B cell (primary cell): ENCODE measurements around the gene PRLHR. TPM values are rescaled to one million over a fixed set of nuclear protein-coding genes. Genes with fewer than 3 reads are reported as not detected.

ENCODE experiments used
- ATAC-seq: fragments of 200-7000 bp; cut with Tn5 transposase; one replicate; pipeline ENCODE4 v1.10.0; 2021; ENCODE audit warnings: low read depth, mild to moderate bottlenecking, moderate number of reproducible peaks, moderate library complexity
- CTCF ChIA-PET: fragments of 350-600 bp; sonication (Branson Sonifier 250); formaldehyde crosslinking; loops from one replicate; lab custom pipeline; 2021; ENCODE audit warnings: antibody characterized with exemption, inconsistent platforms; lab: Charles Lee
- POLR2A ChIA-PET: fragments of 350-600 bp; sonication (Branson Sonifier 250); formaldehyde crosslinking; loops from one replicate; lab custom pipeline; 2021; ENCODE audit warnings: antibody characterized with exemption; lab: Charles Lee
- DNase-seq: peaks from one replicate; pipeline ENCODE4 v3.0.0; 2013
- H2AFZ ChIP-seq: 2 replicates; pipeline ENCODE4 v1.6.1; 2012; ENCODE audit warnings: mild to moderate bottlenecking, low read depth, low read length; ENCODE audit not compliant: insufficient read depth, poor library complexity, severe bottlenecking
- H3K27ac ChIP-seq, 2 donors: 1 replicate in 1 of 2; 2 replicates in 1 of 2; pipeline ENCODE4 v1.5.1; 2012 to 2013; ENCODE audit warnings: low read length in 2 of 2, mild to moderate bottlenecking in 2 of 2, moderate library complexity in 1 of 2
- H3K27me3 ChIP-seq, 4 experiments: fragments of 200-600 bp in 1 of 4; sonication (generic) in 1 of 4; replicated peaks in 1 of 4; 1 replicate in 2 of 4; 2 replicates in 2 of 4; pipeline versions ENCODE4 v1.6.1 to v1.7.0; 2013 to 2016; ENCODE audit warnings: low read length in 3 of 4, mild to moderate bottlenecking in 2 of 4, mixed read lengths in 1 of 4, moderate library complexity in 1 of 4; ENCODE audit not compliant: insufficient read depth in 4 of 4, control insufficient read depth in 3 of 4; ENCODE audit errors: control extremely low read depth in 1 of 4
- H3K36me3 ChIP-seq, 2 experiments: replicated peaks in 1 of 2; 1 replicate in 1 of 2; 2 replicates in 1 of 2; pipeline versions ENCODE4 v1.6.1 to v1.7.1; 2013; ENCODE audit warnings: low read length in 1 of 2; ENCODE audit not compliant: insufficient read depth in 2 of 2, control insufficient read depth in 1 of 2; ENCODE audit errors: control extremely low read depth in 1 of 2, extremely low read depth in 1 of 2
- H3K4me1 ChIP-seq, 2 donors: fragments of 200-600 bp in 1 of 2; sonication (generic) in 1 of 2; 1 replicate in 1 of 2; 2 replicates in 1 of 2; pipeline versions ENCODE4 v1.5.1 to v1.6.1; 2013 to 2017; ENCODE audit warnings: low read length in 2 of 2; ENCODE audit not compliant: control insufficient read depth in 2 of 2, insufficient read depth in 2 of 2
- H3K4me2 ChIP-seq: replicated peaks from 2 replicates; pipeline ENCODE3; 2012; ENCODE audit warnings: mild to moderate bottlenecking, low read depth, low read length; ENCODE audit not compliant: poor library complexity, severe bottlenecking
- H3K4me3 ChIP-seq, 5 experiments: fragments of 200-600 bp in 1 of 5; sonication (generic) in 1 of 5; 1 replicate in 3 of 5; 2 replicates in 2 of 5; pipeline versions ENCODE4 v1.5.1 to v1.7.0; 2011 to 2016; ENCODE audit warnings: low read length in 4 of 5, mild to moderate bottlenecking in 4 of 5, low read depth in 2 of 5, control low read depth in 1 of 5, moderate library complexity in 1 of 5; ENCODE audit not compliant: insufficient read depth in 1 of 5; ENCODE audit errors: control extremely low read depth in 1 of 5, extremely low read depth in 1 of 5
- H3K79me2 ChIP-seq: fragments of 200-600 bp; sonication (generic); one replicate; pipeline ENCODE4 v1.6.0; 2016; ENCODE audit warnings: low read length; ENCODE audit not compliant: control insufficient read depth, insufficient read depth
- H3K9ac ChIP-seq: fragments of 200-600 bp; sonication (generic); 2 replicates; pipeline ENCODE4 v1.6.1; 2017; ENCODE audit warnings: mild to moderate bottlenecking, low read length, moderate library complexity
- H3K9me3 ChIP-seq, 3 donors: one replicate each; pipeline versions ENCODE4 v1.6.1 to v1.7.1; 2013; ENCODE audit warnings: low read length in 2 of 3; ENCODE audit not compliant: control insufficient read depth in 2 of 3, insufficient read depth in 1 of 3; ENCODE audit errors: control extremely low read depth in 1 of 3
- H4K20me1 ChIP-seq: 2 replicates; pipeline ENCODE4 v1.6.0; 2012; ENCODE audit warnings: mild to moderate bottlenecking, low read length; ENCODE audit not compliant: insufficient read depth, control insufficient read depth, poor library complexity, severe bottlenecking
- H3K27ac Mint-ChIP-seq: one replicate; pipeline ENCODE4 v1.8.0; 2021; ENCODE audit warnings: mixed read lengths
- H3K27me3 Mint-ChIP-seq: one replicate; pipeline ENCODE4 v1.8.0; 2021; ENCODE audit warnings: mixed read lengths
- H3K4me1 Mint-ChIP-seq: one replicate; pipeline ENCODE4 v1.8.0; 2021; ENCODE audit warnings: mixed read lengths
- H3K4me3 Mint-ChIP-seq: one replicate; pipeline ENCODE4 v1.8.0; 2021; ENCODE audit warnings: mixed read lengths
- H3K9me3 Mint-ChIP-seq: one replicate; pipeline ENCODE4 v1.8.0; 2022; ENCODE audit warnings: mixed read lengths; ENCODE audit not compliant: insufficient read depth
- CTCF ChIP-seq: fragments of 200-600 bp; IDR thresholded peaks from one replicate; pipeline ENCODE4 v1.8.0; 2022; ENCODE audit warnings: antibody characterized with exemption, mild to moderate bottlenecking
- EZH2 ChIP-seq: IDR thresholded peaks from 2 replicates; pipeline ENCODE4 v1.6.1; 2012; ENCODE audit warnings: borderline replicate concordance, low read depth, mild to moderate bottlenecking, moderate library complexity, low read length; ENCODE audit not compliant: insufficient read depth, poor library complexity, severe bottlenecking
- WGBS: methylation state at CpG from one replicate; pipeline ENCODE4 v1.1.5; 2013; ENCODE audit warnings: missing lambda C conversion rate; ENCODE audit not compliant: insufficient coverage; 5-methylcytosine and 5-hydroxymethylcytosine counted together
- intact Hi-C: fragments of 100-400 bp; cut with micrococcal nuclease; formaldehyde crosslinking; loops from one replicate; pipeline ENCODE4 v1.10.0; 2022
- polyA plus RNA-seq: library from polyadenylated mRNA; depleted of rRNA; stranded (reverse); fragments of >200 nt; gene quantifications from 2 replicates; pipeline ENCODE4 v1.2.3, GENCODE V29; 2012
- total RNA-seq, 2 donors: library from RNA; stranded (reverse); fragments of 120-200 nt in 1 of 2; gene quantifications; 1 replicate in 1 of 2; 2 replicates in 1 of 2; pipeline versions ENCODE4 v1.2.3 to v1.2.4, GENCODE V29; 2013 to 2022

PRLHR gene
- total and polyA plus RNA-seq, 2 donors (not counting 1 experiment from before 2014, with no cell fraction given), result not detected

GRCh38 chr10:118638680-118639079 is 43.2 kb upstream of the PRLHR start:
- H3K27me3 Mint-ChIP-seq, result peaks cover 32% of the 10 kb centered on the region
- H3K27ac ChIP-seq, result no peak overlapping the region
- H3K4me3 ChIP-seq, result no peak overlapping the region
- H4K20me1 ChIP-seq, result no peaks in the 10 kb centered on the region
- no peak overlapping the region for H3K4me2 ChIP-seq
- no peaks in the 10 kb centered on the region for H3K36me3 ChIP-seq
- no peaks in the 10 kb centered on the region for H3K27me3 ChIP-seq
- ChIA-PET CTCF (no interaction called here), POLR2A (no interaction called here)
- intact Hi-C loops, result no loop called here
- TF ChIP-seq CTCF, result no peak
- TF ChIP-seq EZH2, result no peak
- H3K9me3 Mint-ChIP-seq, result peaks cover 7% of the 10 kb centered on the region
- H3K27ac Mint-ChIP-seq, result no peak overlapping the region
- H3K4me1 Mint-ChIP-seq, result no peaks in the 10 kb centered on the region
- H3K79me2 ChIP-seq, result no peaks in the 10 kb centered on the region
- no peak overlapping the region for H2AFZ ChIP-seq
- WGBS, result 78% methylated on average over 5 of the region's 9 CpGs
- ATAC-seq (no peak), DNase-seq (no peak)
- H3K4me3 Mint-ChIP-seq, result no peak overlapping the region
- no peaks in the 10 kb centered on the region for H3K4me1 ChIP-seq
- no peak overlapping the region for H3K9ac ChIP-seq
- H3K9me3 ChIP-seq, result peaks cover 0 to 22% (median 4%) of the 10 kb centered on the region in 3 donors

GRCh38 chr10:118635674-118636402 is 40.4 kb upstream of the PRLHR start:
- DNase-seq (no peak), ATAC-seq (no peak)
- H3K9me3 ChIP-seq, result peaks cover 0 to 16% (median 4%) of the 10 kb centered on the region in 3 donors
- H3K27ac ChIP-seq, result no peak overlapping the region
- Mint-ChIP-seq H3K4me1 (no peaks in the 10 kb centered on the region), H3K9me3 (peaks cover 7% of the 10 kb centered on the region), H3K27ac (no peak overlapping the region), H3K4me3 (no peak overlapping the region), H3K27me3 (peaks cover 26% of the 10 kb centered on the region)
- H3K9ac ChIP-seq, result no peak overlapping the region
- no peaks in the 10 kb centered on the region for H3K4me1 ChIP-seq
- H2AFZ ChIP-seq, result no peak overlapping the region
- no peak overlapping the region for H3K4me3 ChIP-seq
- ChIA-PET CTCF (no interaction called here), POLR2A (no interaction called here)
- H4K20me1 ChIP-seq, result no peaks in the 10 kb centered on the region
- no peak overlapping the region for H3K4me2 ChIP-seq
- H3K27me3 ChIP-seq, result peaks cover 0 to 4% (median 0%) of the 10 kb centered on the region in 4 experiments
- intact Hi-C loops, result no loop called here
- H3K36me3 ChIP-seq, result no peaks in the 10 kb centered on the region
- no peaks in the 10 kb centered on the region for H3K79me2 ChIP-seq
- TF ChIP-seq CTCF (no peak), EZH2 (no peak)
- 89% methylated on average over 2 of the region's 4 CpGs for WGBS
